ENCODE data around the gene DGKH.

GRCh38 chr13:42114912-42115311 lies 66.5 kb downstream of the DGKH start:
- no peak for TF ChIP-seq POLR2AphosphoS5 (IDR thresholded peaks at IDR 0.05; ENCODE audit: low read depth, low read length)
- no peak for TF ChIP-seq POLR2A (IDR thresholded peaks at IDR 0.05; ENCODE audit: low read depth, low read length)
- TF ChIP-seq TAF1 (IDR thresholded peaks at IDR 0.05; ENCODE audit: low read depth, low read length), result no peak
- no peak for TF ChIP-seq SPI1 (IDR thresholded peaks at IDR 0.05; ENCODE audit: low read depth, low read length)
